Skeletal muscle satellite cell (primary cell): ENCODE data around the gene LGALS1.
"Not testable (repeated sequence)": the region's sequence is repeated elsewhere in the genome, so short reads cannot be mapped to it uniquely, and the experiment has no call there.

Experiments used
- H3K27me3 ChIP-seq: 2 replicates; pipeline ENCODE4 v1.7.0; 2013; ENCODE audit warnings: low read length; ENCODE audit not compliant: control insufficient read depth, insufficient read depth
- H3K36me3 ChIP-seq: 2 replicates; pipeline ENCODE4 v1.7.0; 2013; ENCODE audit warnings: mild to moderate bottlenecking, control low read depth, low read length; ENCODE audit not compliant: insufficient read depth
- H3K4me1 ChIP-seq: 2 replicates; pipeline ENCODE4 v1.7.0; 2013; ENCODE audit warnings: low read length; ENCODE audit not compliant: control insufficient read depth, insufficient read depth
- H3K4me2 ChIP-seq: 2 replicates; pipeline ENCODE4 v1.7.0; 2013; ENCODE audit warnings: mild to moderate bottlenecking, low read length
- H3K4me3 ChIP-seq: 2 replicates; pipeline ENCODE4 v1.7.0; 2013; ENCODE audit warnings: low read length
- H3K9ac ChIP-seq: 2 replicates; pipeline ENCODE4 v1.7.0; 2013; ENCODE audit warnings: mild to moderate bottlenecking, low read depth, low read length, moderate library complexity
- H3K9me3 ChIP-seq: replicated peaks from 2 replicates; pipeline ENCODE4 v1.7.0; 2013; ENCODE audit warnings: mild to moderate bottlenecking, control low read depth, low read length

Gene LGALS1

GRCh38 chr22:37680191-37680851, 4.9 kb downstream of the LGALS1 start:
- no peak overlapping the region for H3K9ac ChIP-seq
- H3K4me2 ChIP-seq = no peak overlapping the region
- no peak overlapping the region for H3K4me3 ChIP-seq
- H3K36me3 ChIP-seq = peaks cover 22% of the 10 kb centered on the region
- no peaks in the 10 kb centered on the region for H3K9me3 ChIP-seq
- H3K27me3 ChIP-seq = no peaks in the 10 kb centered on the region
- peaks cover 21% of the 10 kb centered on the region for H3K4me1 ChIP-seq

DNA sequence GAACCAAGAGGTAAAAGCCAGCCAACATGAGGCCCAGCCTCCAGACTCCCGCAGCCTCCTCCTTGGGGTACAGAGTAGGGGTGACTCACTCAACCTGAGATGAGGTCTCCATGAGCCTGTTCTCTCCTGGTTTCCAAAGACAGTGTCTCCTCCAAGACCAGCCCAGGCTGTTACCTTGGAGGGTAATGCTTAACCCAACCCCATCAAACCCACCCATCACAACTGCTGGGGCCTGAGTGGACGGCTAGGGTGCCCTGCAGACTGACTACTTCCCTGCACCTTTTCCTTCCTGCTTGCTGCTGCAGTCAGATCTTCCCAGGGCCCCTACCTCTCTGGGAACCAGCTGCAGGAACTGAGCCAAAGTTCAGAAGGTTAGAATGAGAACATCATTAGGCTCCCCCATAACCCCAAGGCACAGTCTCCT, 5.6 kb downstream of the LGALS1 start:
- H3K4me2 ChIP-seq = no peak overlapping the region
- no peaks in the 10 kb centered on the region for H3K9me3 ChIP-seq
- peaks cover 21% of the 10 kb centered on the region for H3K4me1 ChIP-seq
- H3K4me3 ChIP-seq = no peak overlapping the region
- H3K36me3 ChIP-seq = peaks cover 22% of the 10 kb centered on the region
- no peak overlapping the region for H3K9ac ChIP-seq
- no peaks in the 10 kb centered on the region for H3K27me3 ChIP-seq

DNA sequence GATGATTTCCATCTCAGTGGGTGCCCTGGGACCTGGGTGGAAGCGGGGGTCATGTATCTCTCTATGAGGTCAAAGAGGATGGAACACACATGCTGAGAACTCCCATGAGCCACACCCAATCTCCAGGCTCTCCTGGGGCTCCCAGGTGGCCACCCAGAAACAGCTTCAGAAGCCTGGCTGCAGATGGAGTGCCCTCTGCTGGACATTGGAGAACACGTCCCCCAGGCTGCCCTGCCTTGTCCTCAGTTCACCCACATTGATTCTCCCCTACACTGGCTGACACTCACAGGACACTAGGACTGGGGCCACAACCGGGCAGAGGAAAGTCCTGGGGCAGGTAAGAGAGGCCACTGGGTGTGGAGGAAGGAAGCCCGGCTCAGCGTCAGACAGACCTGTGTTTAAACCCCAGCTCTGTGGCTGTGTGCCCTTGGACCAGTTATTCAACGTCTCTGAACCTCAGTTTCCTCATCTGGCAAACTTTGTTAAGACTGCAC, 6.2 kb downstream of the LGALS1 start:
- H3K4me3 ChIP-seq = no peak overlapping the region
- H3K36me3 ChIP-seq = peaks cover 22% of the 10 kb centered on the region
- H3K9ac ChIP-seq = no peak overlapping the region
- no peak overlapping the region for H3K4me2 ChIP-seq
- no peaks in the 10 kb centered on the region for H3K9me3 ChIP-seq
- no peaks in the 10 kb centered on the region for H3K27me3 ChIP-seq
- H3K4me1 ChIP-seq = peaks cover 21% of the 10 kb centered on the region

- H3K4me1 ChIP-seq = peaks cover 13% of the 10 kb centered on the region
- H3K9me3 ChIP-seq = no peaks in the 10 kb centered on the region
Measured at GRCh38 chr22:37684803-37685615, 9.6 kb downstream of the LGALS1 start.

GRCh38 chr22:37686002-37686982, 10.9 kb downstream of the LGALS1 start, which contains the start of gene NOL12:
NOL12 (plus strand) TSS chr22:37686343; CDS start chr22:37686393, 50 bp downstream.
- H3K9me3 ChIP-seq = no peaks in the 10 kb centered on the region
- H3K4me1 ChIP-seq = peaks cover 8% of the 10 kb centered on the region

More at GRCh38 chr22:37684803-37685615, 9.6 kb downstream of the LGALS1 start:
- Histone ChIP-seq H3K4me2 (no peak overlapping the region), H3K27me3 (no peaks in the 10 kb centered on the region), H3K4me3 (no peak overlapping the region), H3K9ac (no peak overlapping the region), H3K36me3 (peaks cover 14% of the 10 kb centered on the region)

GRCh38 chr22:37690407-37690806, 15.0 kb downstream of the LGALS1 start:
- H3K27me3 ChIP-seq = no peaks in the 10 kb centered on the region
- H3K9ac ChIP-seq = no peak overlapping the region
- H3K9me3 ChIP-seq = no peaks in the 10 kb centered on the region
- H3K4me3 ChIP-seq = no peak overlapping the region
- H3K36me3 ChIP-seq = peaks cover 43% of the 10 kb centered on the region
- H3K4me2 ChIP-seq = no peak overlapping the region
- peaks cover 7% of the 10 kb centered on the region for H3K4me1 ChIP-seq

More at GRCh38 chr22:37686002-37686982, 10.9 kb downstream of the LGALS1 start, which contains the start of gene NOL12:
- Histone ChIP-seq H3K27me3 (no peaks in the 10 kb centered on the region), H3K4me2 (peak within 1 kb of the TSS; percentile 99), H3K9ac (peak within 1 kb of the TSS; percentile 92), H3K36me3 (peaks cover 23% of the 10 kb centered on the region), H3K4me3 (peak within 1 kb of the TSS; percentile 93)

DNA sequence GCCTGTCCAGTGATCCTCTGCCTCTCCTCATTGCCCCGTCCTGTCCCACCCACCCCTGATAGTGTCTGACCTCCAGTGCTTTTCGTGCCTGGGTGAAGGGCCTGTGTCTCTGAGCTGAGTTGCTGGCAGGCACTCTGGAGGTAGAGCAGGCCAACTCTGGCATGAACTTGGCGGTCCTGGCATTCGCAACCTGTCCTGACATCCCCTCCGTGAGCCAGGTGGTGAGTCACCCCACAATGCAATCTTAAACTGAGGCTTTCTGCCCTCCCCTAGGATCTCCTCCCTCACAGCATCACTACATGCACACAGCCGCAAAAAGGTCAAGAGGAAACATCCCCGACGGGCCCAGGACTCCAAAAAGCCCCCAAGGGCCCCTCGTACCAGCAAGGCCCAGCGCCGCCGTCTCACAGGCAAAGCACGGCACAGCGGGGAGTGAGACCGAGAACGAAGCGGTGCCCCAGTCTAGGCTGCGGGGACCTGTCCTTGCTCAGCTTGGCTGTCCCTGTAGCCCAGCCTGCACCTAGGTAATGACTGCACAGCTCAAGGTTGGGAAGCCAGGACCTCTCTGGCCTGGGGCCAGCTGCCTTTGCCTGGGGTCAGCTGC, 15.6 kb downstream of the LGALS1 start:
- H3K4me2 ChIP-seq = no peak overlapping the region
- peaks cover 43% of the 10 kb centered on the region for H3K36me3 ChIP-seq
- peaks cover 12% of the 10 kb centered on the region for H3K4me1 ChIP-seq
- H3K9me3 ChIP-seq = no peaks in the 10 kb centered on the region
- no peak overlapping the region for H3K4me3 ChIP-seq
- no peak overlapping the region for H3K9ac ChIP-seq
- H3K27me3 ChIP-seq = no peaks in the 10 kb centered on the region

DNA sequence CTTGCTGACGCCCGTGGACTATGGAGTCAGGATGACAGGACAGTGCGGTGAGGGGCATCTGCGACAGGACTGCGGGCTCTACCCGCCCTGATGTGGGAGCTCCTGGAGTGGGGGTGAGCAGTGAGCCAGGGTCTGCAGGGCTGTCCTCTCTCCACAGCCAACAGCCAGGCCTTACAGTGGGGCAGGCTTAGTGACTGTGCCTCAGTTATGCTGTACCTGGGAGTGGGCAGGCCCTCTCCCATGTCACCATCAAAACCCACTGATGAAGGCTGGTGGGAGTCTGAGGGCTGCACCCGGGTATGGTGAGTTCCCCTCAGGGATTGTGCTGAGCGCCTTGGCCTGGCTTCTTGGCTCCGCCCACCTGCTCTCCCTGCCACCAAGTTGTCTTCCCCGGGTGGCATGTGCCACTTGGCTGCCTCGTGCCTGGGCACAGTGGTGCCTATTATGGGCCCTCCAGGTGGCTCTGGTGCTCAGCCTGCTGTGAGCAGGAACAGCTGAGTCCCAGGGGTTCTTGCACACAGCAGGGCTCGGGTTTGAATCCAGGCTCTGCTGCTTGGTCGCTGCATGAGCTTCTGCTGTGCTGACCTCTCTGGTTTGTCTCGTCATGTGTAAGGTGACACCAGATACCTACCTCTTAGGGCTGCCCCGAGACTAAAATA, 17.3 kb downstream of the LGALS1 start:
- Histone ChIP-seq H3K9ac (no peak overlapping the region), H3K27me3 (no peaks in the 10 kb centered on the region), H3K36me3 (peaks cover 43% of the 10 kb centered on the region), H3K9me3 (no peaks in the 10 kb centered on the region), H3K4me2 (no peak overlapping the region), H3K4me3 (no peak overlapping the region), H3K4me1 (peaks cover 16% of the 10 kb centered on the region)

DNA sequence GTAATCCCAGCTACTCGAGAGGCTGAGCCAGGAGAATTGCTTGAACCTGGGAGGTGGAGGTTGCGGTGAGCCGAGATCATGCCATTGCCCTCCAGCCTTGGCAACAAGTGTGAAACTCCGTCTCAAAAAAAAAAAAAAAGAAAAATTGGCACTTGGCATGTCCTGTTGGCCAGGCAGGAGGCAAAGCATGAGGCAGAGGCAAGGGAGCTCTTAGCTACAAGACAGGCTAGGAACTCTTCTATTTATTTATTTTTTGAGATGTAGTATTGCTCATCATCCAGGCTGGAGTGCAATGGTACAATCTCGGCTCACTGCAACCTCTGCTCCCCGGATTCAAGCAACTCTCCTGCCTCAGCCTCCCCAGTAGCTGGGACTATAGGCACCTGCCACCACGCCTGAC, 18.7 kb downstream of the LGALS1 start:
- not testable (repeated sequence) for H3K4me2 ChIP-seq, H3K4me3 ChIP-seq, H3K9ac ChIP-seq, H3K9me3 ChIP-seq, H3K27me3 ChIP-seq
- peaks cover 31% of the 10 kb centered on the region for H3K36me3 ChIP-seq
- H3K4me1 ChIP-seq = peaks cover 16% of the 10 kb centered on the region

DNA sequence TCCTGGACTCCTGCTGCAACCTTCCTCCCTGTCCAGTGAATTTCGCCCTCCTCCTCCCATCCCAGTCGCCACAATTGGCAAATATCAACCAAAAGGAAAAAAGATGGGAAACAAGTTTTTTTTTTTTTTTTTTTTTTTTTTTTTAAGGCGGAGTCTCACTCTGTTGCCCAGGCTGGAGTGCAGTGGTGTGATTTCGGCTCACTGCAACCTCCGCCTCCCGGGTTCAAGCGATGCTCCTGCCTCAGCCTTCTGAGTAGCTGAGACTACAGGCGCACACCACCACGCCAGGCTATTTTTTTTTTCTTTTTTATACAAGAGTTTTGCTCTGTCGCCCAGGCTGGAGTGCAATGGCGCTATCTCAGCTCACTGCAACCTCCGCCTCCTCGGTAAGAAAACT, 20.8 kb downstream of the LGALS1 start:
- H3K27me3 ChIP-seq, H3K9ac ChIP-seq, H3K9me3 ChIP-seq: not testable (repeated sequence)
- Histone ChIP-seq H3K4me1 (peaks cover 16% of the 10 kb centered on the region), H3K4me2 (peak overlapping the region; percentile 78), H3K4me3 (peak overlapping the region; percentile 52), H3K36me3 (peaks cover 20% of the 10 kb centered on the region)
